NCI-H1417 treated with DMSO at 0.1 percent for 48 hours (cell line): ENCODE data around the gene STK32C.

ENCODE experiments used
- DNase-seq: peaks from one replicate; lab custom pipeline; 2025; lab: John Stamatoyannopoulos, UW

STK32C gene

GRCh38 chr10:132209978-132210530, 97.7 kb downstream of the STK32C start:
- no peak for DNase-seq

- no peak for DNase-seq
These were observed 98.6 kb downstream of the STK32C start for GRCh38 chr10:132209130-132209529.

GRCh38 chr10:132208462-132209050, 99.2 kb downstream of the STK32C start:
- no peak for DNase-seq

GRCh38 chr10:132207536-132208461, 100.0 kb downstream of the STK32C start:
- no peak for DNase-seq

GRCh38 chr10:132206806-132207535, 100.8 kb downstream of the STK32C start:
- DNase-seq, result no peak

- no peak for DNase-seq
These were observed 101.4 kb downstream of the STK32C start for GRCh38 chr10:132206377-132206745.

- DNase-seq, result no peak
These were observed 101.9 kb downstream of the STK32C start for GRCh38 chr10:132205650-132206376.

- DNase-seq, result no peak
These were observed 102.8 kb downstream of the STK32C start for GRCh38 chr10:132204781-132205473.

- no peak for DNase-seq
These were observed 103.5 kb downstream of the STK32C start for GRCh38 chr10:132204078-132204780.

GRCh38 chr10:132203256-132204077, 104.3 kb downstream of the STK32C start:
- DNase-seq, result no peak

- DNase-seq, result no peak
These were observed 105.4 kb downstream of the STK32C start for GRCh38 chr10:132202070-132202970.

- DNase-seq, result no peak
These were observed 106.4 kb downstream of the STK32C start for GRCh38 chr10:132201111-132201969.

- no peak for DNase-seq
These were observed 107.2 kb downstream of the STK32C start for GRCh38 chr10:132200344-132201110.

GRCh38 chr10:132199854-132200311, 107.9 kb downstream of the STK32C start:
- no peak for DNase-seq

- DNase-seq, result no peak
These were observed 108.4 kb downstream of the STK32C start for GRCh38 chr10:132199268-132199853.
